ENCODE data around the gene RGL3. TPM values are rescaled to one million over a fixed set of nuclear protein-coding genes. Genes with fewer than 3 reads are reported as not detected.

The RGL3 gene
- total RNA-seq, 1 experiment from 2014 or later, result 22.6 TPM

GRCh38 chr19:11390933-11391680 is 28.0 kb downstream of the RGL3 start:
- H3K27ac ChIP-seq (ENCODE audit: low read length), result no peak overlapping the region
- no peaks in the 10 kb centered on the region for H3K36me3 ChIP-seq (ENCODE audit: control insufficient read depth, insufficient read depth, low read length)
- in situ Hi-C loops (cut with HindIII; ENCODE audit: low pct_unique_long_range_greater_than_20kb, low sequenced_read_pairs) (no loop called here), intact Hi-C loops (cut with micrococcal nuclease; ENCODE audit: unreplicated experiment) (no loop called here)
- H3K4me3 ChIP-seq (ENCODE audit: low read depth in 2 of 2, low read length in 2 of 2), result no peak overlapping the region
- no TSS peak for BruUV-seq (replicated peaks)
- TF ChIP-seq SIN3A (IDR thresholded peaks at IDR 0.05; ENCODE audit: borderline replicate concordance, insufficient read depth, low read depth, low read length) (no peak), TCF7L2 (IDR thresholded peaks at IDR 0.05; ENCODE audit: low read depth, low read length) (no peak), REST (IDR thresholded peaks at IDR 0.05; ENCODE audit: insufficient read depth in 1 of 2, low read depth in 2 of 2, low read length in 1 of 2) (no peak), POLR2AphosphoS5 (IDR thresholded peaks at IDR 0.05; ENCODE audit: low read depth, low read length) (no peak), CTCF (IDR thresholded peaks at IDR 0.05) (no peak)
- DNase-seq (ENCODE audit: low read depth, low spot score), result no peak
- ATAC-seq, result no peak
- CTCF ChIA-PET, result no interaction called here
- H3K27me3 ChIP-seq (ENCODE audit: control insufficient read depth, insufficient read depth, low read length), result no peaks in the 10 kb centered on the region
- POLR2A ChIA-PET, result interaction anchor here (0.7 kb wide), 1 partner anchor 8 kb away, joined by 6 read pairs; no protein-coding TSS in a partner anchor
- H3K4me1 ChIP-seq (ENCODE audit: control insufficient read depth, insufficient read depth, low read length), result no peaks in the 10 kb centered on the region
- H3K9me3 ChIP-seq (ENCODE audit: control insufficient read depth, insufficient read depth, low read depth, low read length), result no peaks in the 10 kb centered on the region

- H3K4me3 ChIP-seq (ENCODE audit: low read depth in 2 of 2, low read length in 2 of 2), result no peak overlapping the region
- ChIA-PET CTCF (interaction anchor here (0.6 kb wide), 1 partner anchor 16 kb away, joined by 5 read pairs; the partner anchor contains the start of gene SWSAP1), POLR2A (no interaction called here)
- no peak overlapping the region for H3K27ac ChIP-seq (ENCODE audit: low read length)
- in situ Hi-C loops (cut with HindIII; ENCODE audit: low pct_unique_long_range_greater_than_20kb, low sequenced_read_pairs), result no loop called here
- TF ChIP-seq CTCF (IDR thresholded peaks at IDR 0.05) (no peak), POLR2AphosphoS5 (IDR thresholded peaks at IDR 0.05; ENCODE audit: low read depth, low read length) (no peak), TCF7L2 (IDR thresholded peaks at IDR 0.05; ENCODE audit: low read depth, low read length) (no peak), REST (IDR thresholded peaks at IDR 0.05; ENCODE audit: insufficient read depth in 1 of 2, low read depth in 2 of 2, low read length in 1 of 2) (no peak), SIN3A (IDR thresholded peaks at IDR 0.05; ENCODE audit: borderline replicate concordance, insufficient read depth, low read depth, low read length) (no peak)
- H3K9me3 ChIP-seq (ENCODE audit: control insufficient read depth, insufficient read depth, low read depth, low read length), result no peaks in the 10 kb centered on the region
- no peaks in the 10 kb centered on the region for H3K27me3 ChIP-seq (ENCODE audit: control insufficient read depth, insufficient read depth, low read length)
- intact Hi-C loops (cut with micrococcal nuclease; ENCODE audit: unreplicated experiment), result no loop called here
- no peak for ATAC-seq
- DNase-seq (ENCODE audit: low read depth, low spot score), result no peak
- no TSS peak for BruUV-seq (replicated peaks)
- no peaks in the 10 kb centered on the region for H3K4me1 ChIP-seq (ENCODE audit: control insufficient read depth, insufficient read depth, low read length)
- H3K36me3 ChIP-seq (ENCODE audit: control insufficient read depth, insufficient read depth, low read length), result no peaks in the 10 kb centered on the region
Observed at GRCh38 chr19:11390359-11390758, 28.8 kb downstream of the RGL3 start.
